Measurements from ENCODE around the gene CHRNE. TPM values are rescaled to one million over a fixed set of nuclear protein-coding genes. Genes with fewer than 3 reads are reported as not detected.

Gene CHRNE
- total and polyA plus RNA-seq, 2 of the 8 experiments (the other 6 are each of a cell fraction or from before 2014, with no cell fraction given), result 0.15 to 0.33 TPM

DNA sequence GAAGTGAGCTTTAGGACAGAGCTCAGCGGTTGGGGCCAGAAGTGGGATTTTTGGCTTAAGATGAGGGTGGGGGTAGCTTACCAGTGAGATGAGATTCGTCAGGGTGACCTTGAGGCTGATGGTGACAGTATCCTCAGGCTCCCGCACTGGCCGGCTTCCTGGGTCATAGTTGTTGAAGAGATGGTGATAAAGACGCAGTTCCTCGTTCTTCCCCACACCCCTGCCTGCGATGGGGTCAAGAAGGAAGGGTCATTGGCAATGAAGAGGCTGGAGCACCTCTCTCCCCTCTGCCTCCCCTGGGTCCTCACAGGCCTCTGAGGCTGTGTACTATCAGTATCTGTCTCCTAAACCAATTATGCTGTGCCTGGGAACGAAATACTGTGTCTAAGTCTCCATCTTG is 358 bp downstream of the CHRNE start (continued):
- TF ChIP-seq, protein P1, sequence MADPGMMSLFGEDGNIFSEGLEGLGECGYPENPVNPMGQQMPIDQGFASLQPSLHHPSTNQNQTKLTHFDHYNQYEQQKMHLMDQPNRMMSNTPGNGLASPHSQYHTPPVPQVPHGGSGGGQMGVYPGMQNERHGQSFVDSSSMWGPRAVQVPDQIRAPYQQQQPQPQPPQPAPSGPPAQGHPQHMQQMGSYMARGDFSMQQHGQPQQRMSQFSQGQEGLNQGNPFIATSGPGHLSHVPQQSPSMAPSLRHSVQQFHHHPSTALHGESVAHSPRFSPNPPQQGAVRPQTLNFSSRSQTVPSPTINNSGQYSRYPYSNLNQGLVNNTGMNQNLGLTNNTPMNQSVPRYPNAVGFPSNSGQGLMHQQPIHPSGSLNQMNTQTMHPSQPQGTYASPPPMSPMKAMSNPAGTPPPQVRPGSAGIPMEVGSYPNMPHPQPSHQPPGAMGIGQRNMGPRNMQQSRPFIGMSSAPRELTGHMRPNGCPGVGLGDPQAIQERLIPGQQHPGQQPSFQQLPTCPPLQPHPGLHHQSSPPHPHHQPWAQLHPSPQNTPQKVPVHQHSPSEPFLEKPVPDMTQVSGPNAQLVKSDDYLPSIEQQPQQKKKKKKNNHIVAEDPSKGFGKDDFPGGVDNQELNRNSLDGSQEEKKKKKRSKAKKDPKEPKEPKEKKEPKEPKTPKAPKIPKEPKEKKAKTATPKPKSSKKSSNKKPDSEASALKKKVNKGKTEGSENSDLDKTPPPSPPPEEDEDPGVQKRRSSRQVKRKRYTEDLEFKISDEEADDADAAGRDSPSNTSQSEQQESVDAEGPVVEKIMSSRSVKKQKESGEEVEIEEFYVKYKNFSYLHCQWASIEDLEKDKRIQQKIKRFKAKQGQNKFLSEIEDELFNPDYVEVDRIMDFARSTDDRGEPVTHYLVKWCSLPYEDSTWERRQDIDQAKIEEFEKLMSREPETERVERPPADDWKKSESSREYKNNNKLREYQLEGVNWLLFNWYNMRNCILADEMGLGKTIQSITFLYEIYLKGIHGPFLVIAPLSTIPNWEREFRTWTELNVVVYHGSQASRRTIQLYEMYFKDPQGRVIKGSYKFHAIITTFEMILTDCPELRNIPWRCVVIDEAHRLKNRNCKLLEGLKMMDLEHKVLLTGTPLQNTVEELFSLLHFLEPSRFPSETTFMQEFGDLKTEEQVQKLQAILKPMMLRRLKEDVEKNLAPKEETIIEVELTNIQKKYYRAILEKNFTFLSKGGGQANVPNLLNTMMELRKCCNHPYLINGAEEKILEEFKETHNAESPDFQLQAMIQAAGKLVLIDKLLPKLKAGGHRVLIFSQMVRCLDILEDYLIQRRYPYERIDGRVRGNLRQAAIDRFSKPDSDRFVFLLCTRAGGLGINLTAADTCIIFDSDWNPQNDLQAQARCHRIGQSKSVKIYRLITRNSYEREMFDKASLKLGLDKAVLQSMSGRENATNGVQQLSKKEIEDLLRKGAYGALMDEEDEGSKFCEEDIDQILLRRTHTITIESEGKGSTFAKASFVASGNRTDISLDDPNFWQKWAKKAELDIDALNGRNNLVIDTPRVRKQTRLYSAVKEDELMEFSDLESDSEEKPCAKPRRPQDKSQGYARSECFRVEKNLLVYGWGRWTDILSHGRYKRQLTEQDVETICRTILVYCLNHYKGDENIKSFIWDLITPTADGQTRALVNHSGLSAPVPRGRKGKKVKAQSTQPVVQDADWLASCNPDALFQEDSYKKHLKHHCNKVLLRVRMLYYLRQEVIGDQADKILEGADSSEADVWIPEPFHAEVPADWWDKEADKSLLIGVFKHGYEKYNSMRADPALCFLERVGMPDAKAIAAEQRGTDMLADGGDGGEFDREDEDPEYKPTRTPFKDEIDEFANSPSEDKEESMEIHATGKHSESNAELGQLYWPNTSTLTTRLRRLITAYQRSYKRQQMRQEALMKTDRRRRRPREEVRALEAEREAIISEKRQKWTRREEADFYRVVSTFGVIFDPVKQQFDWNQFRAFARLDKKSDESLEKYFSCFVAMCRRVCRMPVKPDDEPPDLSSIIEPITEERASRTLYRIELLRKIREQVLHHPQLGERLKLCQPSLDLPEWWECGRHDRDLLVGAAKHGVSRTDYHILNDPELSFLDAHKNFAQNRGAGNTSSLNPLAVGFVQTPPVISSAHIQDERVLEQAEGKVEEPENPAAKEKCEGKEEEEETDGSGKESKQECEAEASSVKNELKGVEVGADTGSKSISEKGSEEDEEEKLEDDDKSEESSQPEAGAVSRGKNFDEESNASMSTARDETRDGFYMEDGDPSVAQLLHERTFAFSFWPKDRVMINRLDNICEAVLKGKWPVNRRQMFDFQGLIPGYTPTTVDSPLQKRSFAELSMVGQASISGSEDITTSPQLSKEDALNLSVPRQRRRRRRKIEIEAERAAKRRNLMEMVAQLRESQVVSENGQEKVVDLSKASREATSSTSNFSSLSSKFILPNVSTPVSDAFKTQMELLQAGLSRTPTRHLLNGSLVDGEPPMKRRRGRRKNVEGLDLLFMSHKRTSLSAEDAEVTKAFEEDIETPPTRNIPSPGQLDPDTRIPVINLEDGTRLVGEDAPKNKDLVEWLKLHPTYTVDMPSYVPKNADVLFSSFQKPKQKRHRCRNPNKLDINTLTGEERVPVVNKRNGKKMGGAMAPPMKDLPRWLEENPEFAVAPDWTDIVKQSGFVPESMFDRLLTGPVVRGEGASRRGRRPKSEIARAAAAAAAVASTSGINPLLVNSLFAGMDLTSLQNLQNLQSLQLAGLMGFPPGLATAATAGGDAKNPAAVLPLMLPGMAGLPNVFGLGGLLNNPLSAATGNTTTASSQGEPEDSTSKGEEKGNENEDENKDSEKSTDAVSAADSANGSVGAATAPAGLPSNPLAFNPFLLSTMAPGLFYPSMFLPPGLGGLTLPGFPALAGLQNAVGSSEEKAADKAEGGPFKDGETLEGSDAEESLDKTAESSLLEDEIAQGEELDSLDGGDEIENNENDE (IDR thresholded peaks at IDR 0.05; ENCODE audit: insufficient replicate concordance, low read length), result no peak
- TF ChIP-seq SRF (IDR thresholded peaks at IDR 0.05; ENCODE audit: low read depth, low read length), result no peak
- no peak for TF ChIP-seq POU5F1 (IDR thresholded peaks at IDR 0.05; ENCODE audit: low read depth, low read length)
- TF ChIP-seq ASH2L (IDR thresholded peaks at IDR 0.05; ENCODE audit: low read length), result no peak
- TF ChIP-seq NANOG (IDR thresholded peaks at IDR 0.05; ENCODE audit: insufficient read depth, low read depth, low read length, poor library complexity, severe bottlenecking), result no peak

Data from H1 (cell line).